AG08395 (cell line): ENCODE results near the gene FAM184A.

ENCODE experiments used
- DNase-seq: peaks from one replicate; pipeline ENCODE4 v3.0.0; 2012; ENCODE audit warnings: mixed read lengths, low spot score

The FAM184A gene

GRCh38 chr6:118967239-118967638 is 111.2 kb downstream of the FAM184A start:
- no peak for DNase-seq

GRCh38 chr6:118965843-118966370 is 112.6 kb downstream of the FAM184A start:
- no peak for DNase-seq

- no peak for DNase-seq
Observed at GRCh38 chr6:118965371-118965770, 113.1 kb downstream of the FAM184A start.

GRCh38 chr6:118963003-118963402 is 115.5 kb downstream of the FAM184A start:
- peak; percentile 13 for DNase-seq

GRCh38 chr6:118959903-118960302 is 118.6 kb downstream of the FAM184A start:
- no peak for DNase-seq

DNA sequence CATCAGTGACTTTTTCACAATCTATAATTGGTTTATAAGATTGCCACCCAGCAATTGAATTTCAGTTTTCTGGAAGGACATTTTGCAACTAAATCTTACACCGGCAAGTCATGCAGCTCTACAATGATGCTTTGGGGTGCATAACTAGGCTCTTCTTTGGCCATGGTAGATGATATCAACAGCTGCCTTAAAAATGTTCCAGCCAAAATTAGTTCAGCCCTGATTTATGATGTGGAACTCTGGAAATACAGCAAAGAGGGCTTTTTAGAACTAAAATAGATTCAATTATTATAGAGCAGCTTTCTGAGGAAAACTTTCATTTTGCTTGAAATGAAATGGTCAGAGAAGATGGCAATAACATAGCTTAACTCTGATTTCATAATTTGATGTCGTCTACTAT is 125.1 kb downstream of the FAM184A start:
- no peak for DNase-seq

DNA sequence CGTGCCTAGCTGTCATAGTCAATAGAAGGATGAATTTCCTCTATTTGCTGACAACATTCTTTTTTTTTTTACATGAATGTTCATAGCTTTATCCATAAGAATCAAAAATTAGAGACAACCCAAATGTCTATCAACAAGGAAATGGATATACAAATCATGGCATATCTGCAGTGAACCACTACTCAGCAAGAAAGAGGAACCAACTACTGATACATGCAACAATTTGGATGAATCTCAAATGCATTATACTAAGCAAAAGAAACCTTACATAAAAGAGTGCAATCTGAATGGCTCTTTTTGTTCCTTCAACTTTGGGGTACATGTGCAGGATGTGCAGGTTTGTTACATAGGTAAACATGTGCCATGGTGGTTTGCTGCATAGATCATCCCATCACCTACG is 125.8 kb downstream of the FAM184A start:
- no peak for DNase-seq

GRCh38 chr6:118945217-118945616 is 133.2 kb downstream of the FAM184A start:
- DNase-seq, result no peak

GRCh38 chr6:118940770-118941169 is 137.7 kb downstream of the FAM184A start:
- no peak for DNase-seq

DNA sequence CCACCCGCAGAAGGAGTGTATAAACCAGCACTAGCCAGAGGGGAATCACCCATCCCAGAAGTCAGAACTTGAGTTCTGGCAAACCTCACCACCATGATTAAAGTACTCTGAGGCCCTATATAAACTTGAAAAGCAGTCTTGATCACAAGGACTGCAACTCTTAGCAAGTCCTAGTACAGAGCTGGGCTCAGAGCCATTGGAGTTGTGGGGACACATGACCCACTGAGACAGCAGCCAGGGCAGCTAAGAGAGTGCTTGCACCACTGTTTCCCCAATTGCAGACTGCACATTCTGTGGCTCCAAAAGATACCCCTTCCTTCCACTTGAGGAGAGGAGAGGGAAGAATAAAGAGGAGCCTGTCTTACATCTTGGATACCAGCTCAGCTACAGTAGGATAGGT is 138.8 kb downstream of the FAM184A start:
- DNase-seq, result no peak

- no peak for DNase-seq
Observed at GRCh38 chr6:118935978-118936703, 142.3 kb downstream of the FAM184A start.

DNA sequence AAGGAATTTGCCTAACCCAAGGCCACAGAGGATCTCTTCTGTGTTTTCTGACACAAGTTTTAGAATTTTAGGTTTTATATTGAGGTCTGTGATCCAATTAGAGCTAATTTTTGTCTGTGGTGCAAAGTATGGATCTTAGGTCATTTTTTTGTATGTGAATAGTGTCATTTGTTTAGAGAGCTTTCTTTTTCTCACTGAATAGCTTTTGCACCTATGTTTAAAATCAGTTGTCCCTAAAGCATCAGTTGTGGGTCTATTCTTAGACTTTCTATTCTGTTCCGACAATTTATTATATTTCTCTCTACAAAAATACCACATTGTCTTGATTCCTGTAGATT is 143.2 kb downstream of the FAM184A start:
- DNase-seq, result no peak

DNA sequence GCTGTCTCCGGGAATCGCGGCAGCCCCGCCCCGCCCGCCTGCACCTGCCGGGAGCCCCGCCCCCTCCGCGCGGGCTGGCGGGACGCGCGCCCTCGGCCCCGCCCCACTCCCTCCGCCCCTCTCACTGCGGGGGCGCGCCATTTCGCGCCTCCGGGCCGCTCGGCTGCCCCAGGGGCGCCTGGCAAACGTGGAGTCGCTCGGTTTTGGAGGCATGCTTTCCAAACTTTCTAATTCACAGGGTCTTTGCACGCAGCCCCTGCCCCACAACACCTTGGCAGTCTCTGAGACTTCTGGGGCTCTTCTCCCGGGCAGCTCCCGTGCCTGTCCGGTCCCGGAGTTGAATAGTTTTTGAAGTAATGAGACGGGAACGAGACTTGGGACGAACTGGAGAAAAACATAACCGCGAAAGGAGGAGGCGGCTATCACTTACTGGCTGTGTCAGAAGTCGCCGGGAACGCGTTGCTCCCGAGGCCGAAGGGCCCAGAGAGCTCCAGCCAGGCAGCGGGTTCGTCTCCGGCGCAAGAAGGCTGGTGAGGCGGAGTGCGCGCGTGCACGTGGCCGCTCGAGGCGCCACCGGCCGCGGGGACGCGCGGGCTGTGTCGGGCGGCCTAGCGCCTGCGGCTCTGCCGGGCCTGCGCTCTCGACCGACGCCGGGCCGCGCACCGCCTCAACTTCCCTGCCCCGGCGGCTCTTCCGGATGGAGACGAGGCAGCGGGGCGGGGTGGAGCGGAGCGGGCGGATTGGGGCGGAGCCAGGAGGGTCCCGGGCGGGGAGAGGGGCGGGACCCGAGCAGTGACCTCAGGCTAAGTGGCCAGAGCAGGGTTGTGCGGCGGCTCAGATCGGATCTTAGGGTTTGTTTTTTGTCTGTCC is 143.8 kb downstream of the FAM184A start, which contains the start of gene MCM9:
TSS of gene MCM9 (minus strand) at position 699 of the 870 bp plus-strand sequence. CDS start 3,436 bp downstream, outside the sequence.
- peak; percentile 94 for DNase-seq

GRCh38 chr6:118933855-118934460 is 144.5 kb downstream of the FAM184A start:
- DNase-seq, result no peak

DNA sequence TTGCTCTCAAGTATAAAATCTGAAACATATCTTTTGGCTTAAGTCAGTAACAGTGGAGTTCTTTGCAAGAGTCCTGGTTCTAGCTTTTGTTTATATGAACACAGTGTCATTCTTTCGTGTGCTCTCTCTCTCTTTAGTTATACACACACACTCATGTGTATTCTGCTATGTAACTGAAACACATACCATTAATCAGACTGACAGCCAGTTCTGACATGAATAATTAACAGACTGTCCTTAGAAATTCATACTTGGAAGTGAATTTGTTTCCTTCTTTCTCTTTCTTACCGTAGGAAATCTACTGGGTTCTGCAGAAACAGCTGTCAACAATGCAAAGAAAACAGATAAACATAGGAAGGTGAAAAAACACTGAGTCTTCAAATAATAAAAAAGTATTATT is 146.0 kb downstream of the FAM184A start:
- no peak for DNase-seq

DNA sequence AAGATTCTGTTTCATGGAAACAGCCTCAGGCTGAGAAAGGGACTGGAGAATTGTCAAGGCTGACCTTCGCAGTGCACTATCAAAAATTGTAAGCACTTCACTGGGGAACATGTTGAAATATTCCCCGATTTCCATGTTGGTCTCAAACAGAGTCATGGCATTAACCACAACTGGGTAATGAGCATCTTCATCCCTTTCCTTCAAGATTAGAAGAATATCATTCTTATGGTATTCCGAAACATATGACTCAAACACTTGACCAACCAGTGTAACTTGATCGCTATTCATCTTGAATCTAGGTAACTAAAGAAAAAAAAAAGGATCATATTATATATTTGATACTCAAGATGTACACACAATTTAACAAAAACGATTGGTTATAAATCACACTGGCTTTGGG is 147.0 kb downstream of the FAM184A start:
- DNase-seq, result no peak

DNA sequence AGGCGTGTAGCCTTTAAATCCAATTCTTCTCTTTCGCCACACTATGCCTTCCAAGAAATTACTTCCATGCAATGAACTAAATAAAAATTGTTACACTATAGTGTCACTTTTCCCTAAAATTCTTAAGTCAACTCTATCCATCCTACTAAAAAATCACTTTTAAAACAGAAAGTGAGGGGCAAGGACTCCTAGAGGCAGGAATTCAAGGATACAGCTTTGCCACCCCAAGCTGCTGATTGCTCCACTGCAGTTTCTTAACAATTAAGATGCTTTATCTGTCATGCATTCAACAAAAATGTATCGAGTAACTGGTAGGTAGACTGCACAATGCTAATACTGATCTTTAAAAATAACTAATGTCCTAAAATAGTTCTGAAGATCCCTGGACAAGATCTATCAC is 147.8 kb downstream of the FAM184A start:
- DNase-seq, result no peak

- DNase-seq, result no peak
Observed at GRCh38 chr6:118923035-118923434, 155.4 kb downstream of the FAM184A start.

- DNase-seq, result no peak
Observed at GRCh38 chr6:118921084-118921483, 157.4 kb downstream of the FAM184A start.

- DNase-seq, result no peak
Observed at GRCh38 chr6:118918329-118918725, 160.1 kb downstream of the FAM184A start.

GRCh38 chr6:118917546-118918328 is 160.7 kb downstream of the FAM184A start:
- DNase-seq, result no peak

DNA sequence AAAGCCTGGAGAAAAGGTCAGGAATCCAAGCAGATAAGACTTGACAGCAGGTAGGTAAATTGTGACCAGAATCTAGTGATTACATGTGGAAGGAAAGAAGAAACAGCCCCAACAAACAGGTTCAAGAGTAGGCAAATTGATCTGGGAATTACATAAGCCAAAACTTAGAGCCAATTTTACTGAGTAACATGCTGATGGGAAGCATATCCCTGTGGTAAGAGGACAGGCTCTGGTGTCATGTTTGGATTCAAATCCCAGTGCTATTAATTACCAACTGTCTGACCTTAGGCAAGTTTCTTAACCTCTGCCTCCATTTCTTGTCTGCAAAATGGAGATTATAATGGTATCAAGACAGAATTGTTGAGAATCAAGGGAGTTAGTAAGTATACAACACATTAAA is 163.9 kb downstream of the FAM184A start:
- no peak for DNase-seq
